ENCODE results near the gene LYRM7. TPM values are rescaled to one million over a fixed set of nuclear protein-coding genes. Genes with fewer than 3 reads are reported as not detected.
A peak's percentile ranks its signal among the peaks of the same experiment; 100 is the strongest.
"Not testable (repeated sequence)": the region's sequence is repeated elsewhere in the genome, so short reads cannot be mapped to it uniquely, and the experiment has no call there.

The LYRM7 gene
- total RNA-seq, 1 donor from 2014 or later: 29.7 TPM

DNA sequence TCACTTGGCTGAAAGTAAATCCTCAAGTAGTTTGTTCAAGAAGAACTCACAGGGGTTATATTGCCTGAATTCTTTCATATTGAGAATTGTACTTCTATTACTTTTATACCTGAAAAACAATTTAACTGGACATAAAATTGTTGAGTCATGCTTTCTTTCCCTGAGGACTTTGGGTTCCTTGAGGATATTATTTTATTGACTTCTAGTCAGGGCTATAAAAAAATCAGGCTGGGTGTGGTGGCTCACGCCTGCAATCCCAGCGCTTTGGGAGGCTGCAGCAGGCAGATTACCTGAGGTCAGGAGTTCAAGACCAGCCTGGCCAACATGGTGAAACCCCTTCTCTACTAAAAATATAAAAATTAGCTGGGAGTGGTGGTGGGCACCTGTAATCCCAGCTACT, 75.2 kb downstream of the LYRM7 start:
- ATAC-seq (ENCODE audit: poor library complexity) (no peak), DNase-seq (no peak)
- intact Hi-C loops (cut with DNase I): no loop called here

- ATAC-seq (ENCODE audit: poor library complexity) (no peak), DNase-seq (no peak)
- intact Hi-C loops (cut with DNase I): no loop called here
Observed at GRCh38 chr5:131246504-131246903, 75.8 kb downstream of the LYRM7 start.

GRCh38 chr5:131250751-131251475, 80.2 kb downstream of the LYRM7 start:
- intact Hi-C loops (cut with DNase I): no loop called here

DNA sequence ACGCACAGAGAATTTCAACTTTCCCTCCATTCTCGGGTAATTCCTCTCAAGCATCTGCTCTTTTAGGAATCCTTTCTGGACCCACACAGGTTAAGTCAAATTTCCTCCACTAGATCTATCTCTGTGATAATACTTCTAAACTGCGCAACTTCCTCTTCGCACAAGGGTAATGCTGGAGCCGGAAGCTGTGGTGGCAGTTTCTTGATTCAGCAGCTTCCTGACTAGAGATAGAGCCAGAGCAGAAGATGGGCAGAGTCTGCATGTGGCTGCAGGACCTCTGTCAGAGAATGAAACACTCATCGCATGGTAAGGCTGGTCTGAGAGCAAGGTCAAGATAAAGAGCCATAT, 82.1 kb downstream of the LYRM7 start:
- peak; percentile 81 for ATAC-seq (ENCODE audit: poor library complexity)
- DNase-seq: peak; percentile 67
- intact Hi-C loops (cut with DNase I): no loop called here

More at GRCh38 chr5:131250751-131251475, 80.2 kb downstream of the LYRM7 start:
- DNase-seq (no peak), ATAC-seq (ENCODE audit: poor library complexity) (no peak)

GRCh38 chr5:131254025-131254424, 83.3 kb downstream of the LYRM7 start:
- DNase-seq; ATAC-seq (ENCODE audit: poor library complexity); intact Hi-C loops (cut with DNase I): not testable (repeated sequence)

- DNase-seq (no peak), ATAC-seq (ENCODE audit: poor library complexity) (no peak)
- intact Hi-C loops (cut with DNase I): no loop called here
Observed at GRCh38 chr5:131254741-131255140, 84.0 kb downstream of the LYRM7 start.

Other genes starting within 250 kb of the LYRM7 start
- gene HINT1, start 5.7 kb upstream of the LYRM7 start, total RNA-seq: 194 TPM
- gene CDC42SE2, start 93.1 kb downstream of the LYRM7 start, total RNA-seq: 9.3 TPM